Amygdala (tissue), 56 donors: Measurements from ENCODE around the gene PNPLA3.
A peak's percentile ranks its signal among the peaks of the same experiment; 100 is the strongest.

ENCODE experiments used
- DNase-seq, 56 donors: peaks; one replicate each; lab custom pipeline; 2025; lab: John Stamatoyannopoulos, UW

The PNPLA3 gene, protein sequence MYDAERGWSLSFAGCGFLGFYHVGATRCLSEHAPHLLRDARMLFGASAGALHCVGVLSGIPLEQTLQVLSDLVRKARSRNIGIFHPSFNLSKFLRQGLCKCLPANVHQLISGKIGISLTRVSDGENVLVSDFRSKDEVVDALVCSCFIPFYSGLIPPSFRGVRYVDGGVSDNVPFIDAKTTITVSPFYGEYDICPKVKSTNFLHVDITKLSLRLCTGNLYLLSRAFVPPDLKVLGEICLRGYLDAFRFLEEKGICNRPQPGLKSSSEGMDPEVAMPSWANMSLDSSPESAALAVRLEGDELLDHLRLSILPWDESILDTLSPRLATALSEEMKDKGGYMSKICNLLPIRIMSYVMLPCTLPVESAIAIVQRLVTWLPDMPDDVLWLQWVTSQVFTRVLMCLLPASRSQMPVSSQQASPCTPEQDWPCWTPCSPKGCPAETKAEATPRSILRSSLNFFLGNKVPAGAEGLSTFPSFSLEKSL

DNA sequence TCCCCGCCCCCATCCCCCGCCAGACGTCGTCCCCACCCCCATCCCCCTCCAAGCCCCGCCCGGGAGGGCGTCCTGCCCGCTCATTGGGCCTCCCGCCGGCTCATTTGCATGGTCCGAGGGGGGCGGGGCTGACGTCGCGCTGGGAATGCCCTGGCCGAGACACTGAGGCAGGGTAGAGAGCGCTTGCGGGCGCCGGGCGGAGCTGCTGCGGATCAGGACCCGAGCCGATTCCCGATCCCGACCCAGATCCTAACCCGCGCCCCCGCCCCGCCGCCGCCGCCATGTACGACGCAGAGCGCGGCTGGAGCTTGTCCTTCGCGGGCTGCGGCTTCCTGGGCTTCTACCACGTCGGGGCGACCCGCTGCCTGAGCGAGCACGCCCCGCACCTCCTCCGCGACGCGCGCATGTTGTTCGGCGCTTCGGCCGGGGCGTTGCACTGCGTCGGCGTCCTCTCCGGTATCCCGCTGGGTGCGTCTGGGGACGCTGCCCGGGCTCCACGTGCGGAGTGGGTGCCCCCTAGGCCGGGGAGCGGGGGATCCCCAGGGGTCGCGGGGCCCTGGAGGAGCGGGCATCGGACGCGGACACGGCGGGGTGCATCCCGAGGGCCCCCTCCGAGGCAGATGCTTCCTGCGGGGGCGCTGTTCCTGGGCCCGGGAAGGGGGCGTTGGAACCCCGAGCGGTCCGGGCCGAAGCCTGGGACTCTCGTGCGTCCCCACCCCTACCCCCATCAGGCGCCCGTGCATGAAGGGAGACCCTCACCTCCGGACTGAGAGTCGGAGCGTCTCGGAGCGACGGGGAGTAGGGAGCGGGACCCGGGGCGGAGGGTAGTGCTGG lies at the start of gene PNPLA3:
Gene PNPLA3, plus strand, starts transcription at position 175 of the 834 bp plus-strand sequence. Its CDS starts 107 bp downstream, at position 282.
- peak in 55 of 56 donors; percentile 23 to 93 (median 78) for DNase-seq

DNA sequence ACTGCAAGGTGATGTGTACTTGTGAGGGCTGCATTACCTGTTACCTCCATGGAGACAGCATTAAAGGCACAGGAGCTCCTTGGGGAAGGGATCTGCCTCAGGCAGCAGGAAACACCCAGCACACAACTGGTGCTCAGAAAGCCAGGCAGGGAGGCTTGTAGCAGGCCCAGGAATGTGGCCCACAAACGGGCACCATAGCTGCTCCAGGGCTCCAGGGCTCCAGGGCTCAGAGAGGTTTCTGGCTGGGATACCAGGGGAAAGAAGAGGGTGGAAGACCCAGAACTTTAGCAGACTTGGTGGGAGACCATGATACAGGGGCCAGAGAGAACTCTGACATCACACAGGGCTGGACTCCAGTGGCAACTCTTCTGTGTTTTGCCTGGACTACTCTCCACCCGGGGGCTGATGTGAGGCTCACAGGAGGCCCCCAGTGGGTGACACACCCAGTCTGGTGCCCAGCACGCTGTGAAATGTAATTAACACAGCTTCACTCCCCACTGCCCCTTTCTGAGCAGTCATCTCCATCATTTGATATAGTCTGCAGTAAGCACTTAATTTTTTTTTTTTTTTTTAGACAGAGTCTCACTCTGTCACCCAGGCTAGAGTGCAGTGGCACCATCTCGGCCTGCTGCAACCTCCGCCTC lies 46.6 kb upstream of the PNPLA3 start:
- DNase-seq = no peak

DNA sequence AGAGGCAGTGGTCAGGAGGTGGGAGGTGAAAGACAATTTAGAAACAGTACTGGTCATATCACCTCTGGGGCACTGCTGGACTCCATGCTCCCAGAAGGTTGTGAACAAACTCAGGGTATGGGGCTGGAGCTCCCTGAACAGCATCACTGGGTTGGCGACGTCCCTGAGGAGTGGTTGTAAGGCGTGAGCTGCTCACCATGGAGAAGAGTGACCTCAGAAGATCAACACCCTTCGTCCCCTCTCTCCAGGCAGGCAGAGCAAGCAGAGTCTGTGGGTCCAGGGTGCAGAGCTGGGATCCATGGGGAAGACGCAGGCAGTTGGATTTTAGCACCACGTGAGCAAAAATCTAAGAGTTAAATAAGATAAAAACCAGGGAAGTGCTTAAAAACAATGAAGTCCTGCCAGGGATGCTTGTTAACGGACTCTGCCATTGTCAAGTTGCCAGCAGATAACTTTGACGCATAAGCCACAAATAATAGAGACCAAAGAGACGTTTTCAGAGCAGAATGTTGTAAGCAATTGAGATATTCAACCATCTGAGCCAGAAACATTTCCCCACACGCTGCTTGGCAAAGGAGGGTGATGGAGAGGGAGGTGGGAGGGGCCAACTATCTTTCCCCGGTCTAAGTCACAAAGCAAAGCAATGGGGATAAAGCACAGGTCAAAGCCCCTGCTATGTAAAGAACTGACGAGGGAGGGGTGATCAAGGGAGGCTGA lies 45.4 kb upstream of the PNPLA3 start:
- DNase-seq = no peak

DNA sequence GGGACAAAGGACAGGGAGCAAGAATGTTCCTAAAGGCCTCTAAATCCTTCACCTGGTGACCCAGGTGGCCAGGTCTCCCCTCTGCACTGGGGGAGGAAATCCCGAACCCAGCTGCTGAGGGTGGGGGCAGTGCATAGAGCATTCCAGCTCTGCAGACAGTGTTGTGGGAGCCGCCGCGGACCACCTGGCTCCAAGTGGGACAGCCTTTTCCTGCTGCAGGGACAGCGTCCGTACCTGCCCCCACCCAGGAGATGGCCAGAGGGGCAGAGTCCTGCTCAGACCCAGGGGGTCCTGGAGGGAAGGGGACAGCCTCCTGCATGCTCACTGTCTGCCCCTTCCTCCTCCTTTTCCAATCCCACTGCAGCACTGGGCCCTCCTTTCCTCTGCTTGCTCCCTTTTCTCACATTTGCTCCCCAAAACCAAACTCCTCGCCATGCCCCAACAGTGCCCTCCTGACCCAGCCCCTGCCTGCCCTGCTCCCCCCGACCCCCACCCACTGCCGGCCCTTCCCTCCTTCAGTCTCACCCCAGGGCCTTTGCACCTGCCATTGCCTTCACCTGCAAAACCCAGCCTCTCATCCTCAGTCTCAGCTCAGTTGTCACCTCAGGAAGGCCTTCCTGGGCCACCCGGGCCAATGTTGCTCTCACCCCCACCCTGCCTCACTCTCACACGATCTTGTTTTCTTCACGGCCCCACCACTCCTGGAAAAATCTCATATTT lies 44.6 kb upstream of the PNPLA3 start:
- no peak for DNase-seq

DNA sequence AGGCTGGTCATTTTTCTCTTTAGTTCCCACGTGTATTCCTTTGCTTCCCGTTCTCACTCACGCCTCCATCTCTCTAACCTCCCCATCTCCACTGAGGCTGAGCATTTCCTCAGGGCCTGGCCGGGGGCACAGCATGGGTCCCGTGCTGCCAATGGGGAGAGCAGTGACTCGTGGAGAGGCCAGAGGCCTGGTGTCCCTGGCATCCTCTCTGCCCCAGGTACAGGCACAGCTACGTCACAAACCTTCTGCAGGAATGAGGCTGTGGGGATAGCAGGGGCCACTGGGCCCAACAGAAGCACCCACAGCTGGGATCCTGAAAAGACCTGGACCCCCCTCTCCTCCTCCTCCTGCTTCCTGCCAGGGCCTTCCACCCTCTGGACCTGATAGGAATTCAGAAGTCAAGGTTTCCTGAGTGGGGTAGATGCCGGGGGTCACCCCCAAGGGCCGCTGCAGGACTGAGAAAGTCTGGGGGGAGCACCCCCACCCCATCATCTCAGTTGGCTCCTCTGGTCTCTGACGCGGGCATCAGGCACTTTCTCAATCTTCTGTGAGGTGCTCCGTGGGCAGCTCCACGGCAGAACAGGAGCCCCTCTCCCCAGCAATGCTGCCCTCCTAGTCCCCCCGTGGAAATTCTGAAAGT lies 43.6 kb upstream of the PNPLA3 start:
- DNase-seq = no peak

DNA sequence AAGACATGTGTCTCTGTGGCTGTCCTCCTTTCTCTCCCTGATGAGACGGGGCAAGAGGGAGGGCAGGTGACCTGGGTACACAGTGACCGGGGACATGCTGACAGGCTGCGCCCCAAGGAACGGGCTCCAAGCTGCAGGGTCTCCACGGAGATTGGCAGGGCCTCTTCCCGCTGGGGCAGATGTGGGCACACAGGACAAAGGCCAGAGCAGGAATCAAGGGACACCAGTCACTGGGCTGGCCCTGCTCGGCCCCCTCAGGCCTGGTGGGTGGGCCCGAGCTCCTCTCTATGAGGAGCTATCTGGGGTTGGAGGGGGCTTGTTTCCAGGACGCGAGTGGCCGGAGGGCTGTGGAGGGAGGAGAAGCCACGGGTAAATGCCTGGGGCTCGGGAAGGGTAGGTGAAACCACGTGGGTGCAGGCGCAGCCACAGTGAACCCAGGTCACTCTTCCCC lies 43.0 kb upstream of the PNPLA3 start:
- DNase-seq = no peak

DNA sequence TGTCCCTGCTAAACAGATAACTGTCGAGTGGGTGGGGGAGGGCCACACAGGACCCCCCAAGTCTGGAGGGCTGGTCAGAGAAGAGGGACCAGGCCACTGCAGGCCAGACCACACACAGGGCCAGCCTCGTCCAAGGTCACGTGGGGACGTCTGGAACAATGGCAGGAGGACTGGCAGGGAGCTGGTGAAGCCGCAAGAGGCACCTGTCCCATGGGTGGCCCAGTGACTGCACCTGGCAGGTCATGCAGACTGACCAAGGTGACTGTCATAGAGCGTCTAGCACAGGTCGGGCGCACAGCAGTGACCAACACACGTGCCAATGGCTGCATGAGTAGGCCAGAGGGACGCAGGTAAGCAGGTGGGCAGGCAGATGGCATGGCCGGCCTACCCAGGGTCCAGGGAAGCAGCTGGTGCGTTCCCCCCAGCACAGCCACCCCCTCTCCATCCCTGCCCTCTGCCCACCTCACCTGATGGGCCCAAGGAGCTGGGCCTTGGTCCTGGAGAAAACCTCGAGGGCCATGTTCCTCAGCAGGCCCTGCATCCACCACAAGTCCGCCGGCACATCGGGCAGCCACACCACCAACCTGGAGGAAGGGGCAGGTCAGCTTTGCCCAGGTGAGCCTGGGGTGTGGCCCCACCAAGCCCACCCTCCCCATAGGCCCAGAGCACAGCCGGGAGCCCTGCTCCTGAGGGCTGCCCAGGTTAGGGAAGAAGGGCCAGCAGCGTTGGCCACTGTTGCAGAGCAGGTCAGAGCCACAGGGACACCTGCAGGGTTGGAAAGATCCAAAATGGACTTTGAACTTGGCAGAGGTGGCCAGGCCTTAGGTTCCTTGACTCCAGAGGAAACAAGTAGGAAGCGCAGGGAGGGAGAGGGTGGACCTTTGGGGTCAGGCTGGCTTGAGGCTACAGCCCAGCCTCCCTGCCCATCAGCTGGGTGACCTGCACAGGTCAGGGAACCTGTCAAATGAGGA lies 42.2 kb upstream of the PNPLA3 start:
- no peak for DNase-seq

DNA sequence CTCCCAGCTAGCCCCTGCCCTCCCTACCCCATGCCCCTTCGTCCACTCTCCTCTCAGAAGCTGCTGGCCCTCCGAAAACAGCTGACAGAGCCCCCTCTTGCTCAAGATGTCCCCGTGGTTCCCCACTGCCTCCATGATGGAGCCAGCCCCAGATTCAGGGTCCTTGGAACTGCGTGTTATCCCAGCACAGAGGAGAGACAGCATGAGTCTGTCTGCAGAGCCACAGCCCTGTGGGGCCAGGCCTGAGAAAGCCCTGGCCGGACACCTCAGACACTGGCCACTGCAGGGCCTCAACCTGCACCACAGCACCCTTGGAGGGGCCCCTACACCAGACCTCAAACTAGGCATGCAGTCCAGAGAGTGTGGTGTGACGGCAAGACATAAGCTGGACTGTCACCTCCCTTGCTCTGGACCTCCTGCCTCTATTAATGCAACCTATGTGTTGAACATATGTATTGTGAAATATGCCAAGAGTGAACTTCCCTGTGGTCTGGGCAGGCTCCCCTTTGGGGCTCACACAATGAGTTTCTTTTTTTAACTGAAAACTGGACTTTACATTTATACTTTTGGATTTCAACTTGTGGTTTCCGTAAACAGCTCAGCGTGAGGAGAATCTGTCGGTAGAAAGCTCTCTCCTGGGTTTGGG lies 41.4 kb upstream of the PNPLA3 start:
- no peak for DNase-seq

DNA sequence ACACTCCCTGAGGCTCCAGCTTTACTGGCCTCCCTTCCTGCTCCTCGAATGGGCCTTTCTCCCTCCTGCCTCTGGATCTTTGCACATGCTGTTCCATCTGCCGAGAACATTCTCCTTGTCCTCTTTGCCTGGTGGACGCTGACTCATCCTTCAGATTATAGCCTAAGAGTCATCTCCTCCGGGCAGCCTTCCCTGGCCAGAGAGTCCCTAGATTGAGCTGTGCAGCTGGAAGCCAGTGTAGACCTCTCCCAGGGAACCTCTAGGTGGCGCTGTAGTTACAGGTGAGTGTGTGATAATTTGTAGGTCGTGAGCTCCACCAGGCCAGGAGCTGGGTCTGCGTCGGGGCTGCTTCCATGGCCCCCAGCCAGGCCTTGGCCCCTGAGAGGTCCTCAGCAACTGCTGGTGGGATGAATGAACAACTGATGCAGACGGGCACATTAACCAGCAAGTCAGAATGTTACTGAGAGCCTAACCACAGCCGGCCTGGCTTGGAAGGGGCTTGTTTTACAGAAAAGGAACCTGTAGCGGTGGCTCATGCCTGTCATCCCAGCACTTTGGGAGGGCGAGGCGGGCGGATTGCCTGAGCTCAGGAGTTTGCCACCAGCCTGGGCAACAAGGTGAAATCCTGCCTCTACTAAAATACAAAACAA lies 40.5 kb upstream of the PNPLA3 start:
- DNase-seq = peak in 3 of 56 donors; percentile 10 to 19 (median 12)

DNA sequence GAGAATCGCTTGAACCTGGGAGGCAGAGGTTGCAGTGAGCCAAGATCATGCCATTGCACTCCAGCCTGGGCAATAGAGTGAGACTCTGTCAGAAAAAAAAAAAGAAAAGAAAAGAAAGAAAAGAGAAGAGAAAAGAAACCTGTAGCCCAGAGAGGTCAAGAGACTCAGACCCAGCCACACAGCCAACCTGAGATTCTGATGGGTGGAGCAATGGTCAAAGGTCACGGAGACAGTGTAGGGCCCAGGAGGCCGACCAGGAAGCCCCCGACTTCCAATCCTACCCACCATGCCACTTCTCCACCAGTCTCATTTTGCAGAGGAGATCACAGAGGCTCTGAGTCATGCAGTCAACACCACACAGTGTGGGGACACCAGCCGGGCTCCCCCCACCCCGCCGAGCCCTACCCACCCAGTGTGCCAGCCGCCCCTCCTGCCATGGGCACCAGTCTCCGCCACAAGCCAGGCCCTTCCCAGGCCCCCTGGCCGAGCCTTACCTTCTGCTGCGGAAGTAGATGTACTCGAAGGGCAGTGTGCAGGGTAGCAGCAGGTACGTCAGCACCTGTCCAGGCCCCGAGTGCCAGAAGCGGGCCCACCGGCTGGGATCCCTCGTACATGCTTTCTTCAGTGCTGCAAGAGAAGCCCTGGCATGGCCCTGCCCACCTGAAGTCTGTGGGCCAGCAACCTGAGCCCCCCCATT lies 39.7 kb upstream of the PNPLA3 start:
- DNase-seq = no peak

DNA sequence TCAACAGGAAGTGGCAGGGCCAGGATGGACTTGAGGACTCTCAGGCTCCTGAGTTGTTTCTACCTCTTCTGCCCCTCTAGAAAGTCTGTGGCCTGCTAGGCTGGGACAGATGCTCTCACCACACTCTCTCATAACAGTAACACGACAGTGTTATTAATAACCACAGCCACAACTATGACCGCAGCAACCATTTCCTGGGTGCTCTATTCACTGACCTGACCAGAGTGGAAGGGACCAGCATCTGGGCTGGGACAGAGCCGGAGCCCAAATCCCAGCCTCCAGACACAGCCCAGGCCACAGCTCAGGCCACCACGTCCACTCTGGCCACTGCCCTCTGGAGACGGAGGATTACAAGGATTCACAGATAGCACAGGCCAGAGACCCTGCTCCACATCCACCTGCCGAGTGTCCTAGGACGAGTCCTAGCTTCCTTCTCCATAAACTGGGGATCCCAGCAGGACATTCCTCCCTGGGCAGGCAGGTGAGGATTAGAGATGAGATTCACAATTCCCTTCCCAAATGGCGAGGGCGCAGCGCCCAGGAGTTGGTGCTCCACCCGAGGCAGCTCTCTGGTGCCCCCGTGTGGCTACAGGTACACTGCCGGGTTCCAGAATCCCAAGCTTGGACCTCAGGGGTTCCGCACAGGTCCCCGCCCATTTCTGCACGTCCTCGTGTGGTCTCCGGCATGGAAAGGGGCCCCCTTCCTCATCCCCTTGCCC lies 38.8 kb upstream of the PNPLA3 start:
- peak in 19 of 56 donors; percentile 5 to 61 (median 18) for DNase-seq

DNA sequence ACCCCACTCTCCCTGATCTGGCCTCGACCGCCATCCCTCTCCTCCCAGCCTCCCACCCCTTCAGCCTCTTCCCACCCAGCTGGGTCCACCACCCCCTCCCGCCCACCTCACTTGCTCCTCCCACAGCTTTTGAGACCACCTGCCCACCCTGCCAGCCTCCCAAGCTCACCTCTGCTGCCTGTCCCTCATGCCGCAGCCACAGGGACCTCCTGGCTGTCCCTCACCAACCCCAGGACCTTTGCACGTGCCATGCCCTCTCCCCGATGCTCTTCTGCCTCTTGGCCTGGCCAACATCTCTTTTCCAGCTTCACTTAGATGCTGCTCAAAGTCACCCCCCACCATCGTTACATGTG lies 38.3 kb upstream of the PNPLA3 start:
- no peak for DNase-seq

DNA sequence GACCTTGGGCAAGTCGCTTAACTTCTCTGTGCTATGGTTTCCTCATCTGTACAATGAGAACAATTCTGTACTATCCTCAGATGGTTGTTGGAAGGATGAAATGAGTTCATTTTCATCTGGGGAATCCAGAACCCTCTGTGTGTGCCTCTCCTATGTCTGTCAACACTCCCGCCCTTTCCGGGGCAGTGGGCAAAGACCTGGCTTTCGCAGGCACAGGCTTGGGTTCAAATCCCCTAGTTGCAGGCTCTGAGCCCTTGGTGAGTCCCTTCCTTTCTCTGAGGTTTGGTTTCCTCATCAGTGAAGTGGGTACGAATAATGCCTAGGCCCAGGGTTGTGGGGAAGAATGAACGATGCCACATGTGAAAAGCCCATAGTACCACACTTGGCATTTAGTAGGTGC lies 37.8 kb upstream of the PNPLA3 start:
- no peak for DNase-seq

DNA sequence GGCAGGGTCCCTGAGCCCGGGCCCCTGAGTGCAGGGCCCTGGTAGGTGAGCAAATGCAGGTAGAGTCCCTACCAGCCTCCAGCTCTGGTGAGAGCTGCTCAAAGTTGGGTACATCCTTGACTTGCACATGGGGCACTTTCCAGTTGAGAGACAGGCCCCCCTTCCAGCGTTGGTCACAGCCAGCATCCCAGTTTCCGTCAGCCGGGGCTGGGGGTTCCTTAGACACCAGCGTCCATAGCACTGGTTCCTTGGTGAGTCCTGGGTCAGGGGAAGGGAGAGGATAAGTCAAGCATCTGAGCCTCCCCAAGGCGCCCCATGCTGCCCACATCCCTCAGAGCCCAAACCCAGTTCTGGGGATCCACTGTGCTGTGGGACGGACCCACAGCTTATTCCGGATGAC lies 37.4 kb upstream of the PNPLA3 start:
- DNase-seq = no peak

DNA sequence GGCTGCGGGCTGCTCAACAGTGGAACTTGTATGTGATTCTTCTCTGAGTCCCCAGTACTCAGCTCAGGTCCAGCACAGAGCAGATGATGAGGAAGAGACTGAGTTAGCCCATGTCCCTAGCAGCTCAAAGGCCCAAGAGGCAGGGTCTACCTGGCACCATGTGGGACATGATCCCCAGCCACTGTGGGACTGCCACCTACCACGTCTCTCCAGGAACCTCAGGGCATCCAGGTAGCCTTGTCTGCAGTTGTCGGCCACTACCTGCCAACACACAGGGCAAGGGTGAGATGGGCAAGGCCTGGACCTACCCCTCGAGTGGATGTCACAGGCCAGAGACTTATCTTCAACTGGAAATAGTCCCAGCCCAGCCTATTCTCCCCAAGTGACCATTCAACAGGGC lies 36.2 kb upstream of the PNPLA3 start:
- no peak for DNase-seq

DNA sequence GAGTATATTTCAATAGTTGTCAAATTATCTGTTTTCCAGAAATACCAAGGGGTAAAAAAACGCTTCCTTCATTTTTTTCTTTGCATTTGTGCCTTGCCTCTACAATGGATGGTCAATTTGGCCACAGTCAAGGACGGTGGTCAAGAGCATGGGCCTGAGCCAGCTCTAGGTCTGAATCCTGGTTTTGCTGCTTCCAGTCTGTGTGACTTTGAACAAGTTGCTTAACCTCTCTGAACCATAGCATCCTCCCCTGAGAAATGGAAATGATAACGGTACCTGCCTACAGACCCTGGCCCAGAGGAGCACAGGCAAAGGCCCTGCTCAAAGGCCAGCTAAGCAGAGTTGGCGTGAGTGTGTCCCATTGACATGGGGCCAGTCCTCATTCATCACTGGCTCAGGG lies 34.9 kb upstream of the PNPLA3 start:
- DNase-seq = no peak
